ENCODE measurements around the gene EXOC3L1.

EXOC3L1 gene

DNA sequence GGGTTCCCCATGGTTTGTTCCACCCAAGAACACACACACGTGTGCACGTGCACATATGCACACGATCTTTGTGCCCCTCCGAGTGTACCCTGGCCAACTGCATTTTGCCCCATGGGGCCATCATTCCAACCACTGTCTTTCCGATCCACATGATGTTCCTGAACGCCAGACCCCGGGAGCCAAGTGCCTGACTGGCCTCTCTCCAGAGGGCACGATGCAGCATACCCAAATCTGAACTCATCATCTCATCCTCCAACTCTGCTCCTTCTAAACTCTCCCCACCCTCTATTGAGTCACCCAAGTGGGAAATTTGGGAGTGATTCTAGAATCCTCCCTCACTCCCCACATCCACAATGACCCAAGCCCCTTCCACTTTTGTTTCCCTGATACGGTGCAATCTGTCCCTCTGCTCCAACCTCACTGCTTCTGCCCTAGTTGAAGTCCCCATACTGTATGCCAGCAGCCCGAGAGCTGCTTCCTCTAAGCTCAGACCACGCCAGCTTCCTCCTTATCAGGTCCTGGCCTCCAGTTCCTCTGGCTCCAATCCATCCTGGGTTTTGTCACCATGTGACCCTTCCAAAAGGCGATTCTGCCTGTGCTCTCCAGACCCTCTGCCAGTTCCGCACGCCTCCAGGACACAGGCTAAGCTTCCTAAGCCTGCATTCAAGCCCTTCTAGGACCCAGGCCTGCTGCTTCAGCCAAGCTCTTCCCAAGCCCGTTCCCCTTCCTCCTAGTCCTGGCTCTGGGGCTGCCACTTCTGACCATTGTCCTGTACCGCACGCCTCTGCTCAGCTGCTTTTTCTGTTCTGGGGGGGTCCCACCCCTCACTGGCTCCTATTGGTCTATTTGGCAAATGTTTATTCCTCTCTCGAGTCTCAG, 26.9 kb upstream of the EXOC3L1 start:
- no peak for DNase-seq

DNA sequence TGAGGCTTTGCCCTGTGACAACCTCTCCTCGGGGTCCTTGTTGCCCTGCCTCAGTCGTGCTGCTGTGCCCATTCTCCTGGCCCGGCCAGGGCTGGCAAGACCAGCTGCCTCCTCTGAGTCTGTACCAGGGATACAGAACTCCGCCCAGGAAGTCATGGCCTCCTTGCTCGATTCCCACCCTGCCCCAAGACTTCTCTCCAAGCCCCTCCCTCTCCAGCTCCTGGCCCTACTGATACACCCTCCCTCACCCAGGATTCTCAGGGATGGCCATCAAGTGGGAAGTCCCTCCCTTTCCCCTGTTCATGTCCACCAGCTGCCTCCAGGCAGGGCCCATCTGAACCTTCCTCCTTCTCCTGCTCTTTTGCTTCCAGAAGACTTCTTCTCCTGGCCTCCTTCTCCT, 25.8 kb upstream of the EXOC3L1 start:
- DNase-seq: no peak

DNA sequence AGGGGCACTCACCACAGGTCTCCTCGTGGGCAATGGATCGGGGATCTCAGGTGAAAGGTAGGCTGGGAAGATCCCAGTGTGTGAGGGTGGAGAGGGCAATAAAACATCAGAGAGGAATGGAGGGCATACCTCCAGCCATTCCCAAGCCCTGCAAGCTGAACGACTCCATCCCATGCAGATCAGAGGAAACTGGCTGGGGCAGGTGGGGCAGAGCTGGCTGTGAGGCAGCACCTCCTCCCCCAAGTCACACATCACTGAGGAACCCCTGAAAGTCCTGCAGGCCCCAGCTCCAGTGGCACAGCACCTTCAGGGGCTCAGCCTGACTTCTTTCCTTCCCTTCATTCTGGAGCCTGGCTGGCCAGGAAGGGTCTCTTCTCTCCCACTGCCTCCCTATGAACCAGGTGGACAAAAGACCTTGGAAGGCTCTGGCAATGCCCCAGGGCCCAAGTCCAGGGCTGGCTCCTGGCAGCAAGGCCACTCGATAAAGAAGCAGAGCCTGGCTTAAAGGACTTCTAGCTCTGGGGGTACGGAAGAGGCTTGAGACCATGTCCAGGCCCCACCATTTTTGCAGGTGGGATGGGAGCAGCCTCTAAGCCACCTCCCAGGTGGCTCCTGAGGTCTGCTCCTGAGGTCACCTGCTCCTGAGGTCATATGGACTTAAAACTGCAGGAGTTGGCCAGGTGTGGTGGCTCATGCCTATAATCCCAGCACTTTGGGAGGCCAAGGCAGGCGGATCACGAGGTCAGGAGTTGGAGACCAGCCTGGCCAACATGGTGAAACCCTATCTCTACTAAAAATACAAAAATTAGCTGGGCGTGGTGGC, 23.5 kb upstream of the EXOC3L1 start:
- no peak for DNase-seq

DNA sequence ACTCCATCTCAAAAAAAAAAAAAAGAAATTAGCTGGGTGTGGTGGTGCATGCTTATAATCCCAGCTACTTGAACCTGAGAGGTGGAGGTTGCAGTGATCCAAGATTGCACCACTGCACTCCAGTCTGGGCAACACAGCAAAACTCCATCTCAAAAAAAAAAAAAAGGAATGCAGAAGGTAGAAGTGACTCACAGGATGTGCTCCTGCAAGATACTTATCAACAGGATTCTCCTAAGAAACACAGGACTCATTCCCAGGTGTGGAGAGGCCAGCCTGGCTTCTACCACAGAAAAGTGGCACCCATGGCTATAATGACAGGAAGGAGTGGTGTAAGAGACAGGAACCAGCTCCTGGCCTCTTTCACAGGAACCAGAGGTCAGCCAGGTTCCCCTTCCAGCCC, 22.8 kb upstream of the EXOC3L1 start:
- DNase-seq: no peak

DNA sequence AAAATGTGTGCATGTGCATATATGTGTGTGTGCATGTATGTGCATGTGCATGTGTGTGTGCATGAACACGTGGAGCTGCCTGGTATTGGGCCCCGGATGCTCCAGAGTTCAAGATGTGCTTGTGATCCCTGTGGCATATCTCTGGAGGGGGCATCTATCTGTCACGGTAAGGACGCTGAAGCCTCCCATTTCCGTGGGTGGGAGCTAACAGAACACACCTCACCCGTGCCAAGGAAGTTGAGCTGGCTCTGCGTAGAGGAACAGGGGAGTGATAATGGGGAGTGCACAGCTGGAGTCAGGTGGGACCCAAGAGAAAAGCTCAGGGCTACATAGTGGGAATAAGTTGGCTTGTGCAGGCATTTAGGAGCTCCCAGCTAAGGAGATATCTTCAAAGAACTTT, 21.7 kb upstream of the EXOC3L1 start:
- DNase-seq: no peak

DNA sequence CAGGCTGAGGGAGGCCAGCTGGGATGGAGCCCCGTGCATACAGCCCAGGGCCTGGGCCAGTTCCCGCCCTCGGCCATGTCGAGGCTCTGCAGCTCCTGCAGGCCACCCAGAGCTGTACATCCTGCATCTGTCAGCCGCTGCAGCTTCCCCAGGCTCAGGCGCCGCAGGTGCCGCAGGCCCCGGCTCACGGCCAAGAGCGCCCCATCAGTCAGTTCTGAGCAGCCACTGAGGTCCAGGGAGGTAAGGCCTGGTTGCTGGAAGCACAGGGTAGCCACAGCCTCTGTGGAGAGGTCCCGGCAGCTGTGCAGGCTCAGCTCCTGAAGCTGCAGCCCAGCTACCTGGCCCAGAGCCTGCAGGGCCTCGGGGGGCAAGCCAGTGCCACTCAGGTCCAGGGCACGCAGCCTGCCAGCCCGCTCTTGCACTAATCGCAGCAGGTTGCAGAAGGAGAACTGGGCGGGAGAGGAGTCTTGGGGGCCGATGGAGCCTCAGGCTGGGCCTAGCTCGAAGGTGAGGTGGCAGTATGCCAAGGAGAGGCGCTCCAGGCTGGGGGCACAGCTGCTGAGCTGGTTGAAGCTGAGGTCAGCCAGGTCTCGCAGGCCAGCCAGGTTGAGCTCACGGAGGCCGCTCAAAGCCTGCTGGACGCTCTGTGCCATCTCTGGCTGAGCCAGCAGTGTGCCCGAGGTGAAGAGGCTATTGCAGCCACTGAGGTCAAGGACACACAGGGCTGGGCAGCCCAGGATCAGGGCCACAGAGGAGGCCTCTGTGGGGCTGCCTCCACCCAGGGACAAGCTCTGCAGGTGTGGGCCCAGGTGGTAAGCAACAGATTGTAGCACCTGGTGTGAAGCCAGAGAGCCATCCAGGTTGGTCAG, 20.4 kb upstream of the EXOC3L1 start:
- DNase-seq: no peak

DNA sequence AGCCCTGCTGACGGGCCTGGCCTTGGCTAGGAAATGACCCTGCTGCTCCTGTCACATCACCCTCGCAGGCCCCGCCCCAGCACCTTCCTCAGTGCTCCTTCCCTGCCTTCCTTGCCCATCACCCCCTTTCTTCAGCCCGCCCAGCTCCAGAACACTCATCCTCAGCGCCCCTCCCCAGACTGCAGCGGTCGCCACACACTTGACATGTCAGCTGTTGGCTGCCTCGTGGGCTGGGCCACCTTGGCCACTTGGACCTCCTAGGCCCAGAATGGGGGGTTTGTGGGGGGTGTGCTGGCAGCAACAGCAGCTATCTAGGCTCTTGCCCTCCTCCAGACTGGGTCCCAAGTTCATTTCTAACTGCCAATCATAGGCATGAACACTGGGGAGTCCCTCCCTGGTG, 19.6 kb upstream of the EXOC3L1 start:
- no peak for DNase-seq

DNA sequence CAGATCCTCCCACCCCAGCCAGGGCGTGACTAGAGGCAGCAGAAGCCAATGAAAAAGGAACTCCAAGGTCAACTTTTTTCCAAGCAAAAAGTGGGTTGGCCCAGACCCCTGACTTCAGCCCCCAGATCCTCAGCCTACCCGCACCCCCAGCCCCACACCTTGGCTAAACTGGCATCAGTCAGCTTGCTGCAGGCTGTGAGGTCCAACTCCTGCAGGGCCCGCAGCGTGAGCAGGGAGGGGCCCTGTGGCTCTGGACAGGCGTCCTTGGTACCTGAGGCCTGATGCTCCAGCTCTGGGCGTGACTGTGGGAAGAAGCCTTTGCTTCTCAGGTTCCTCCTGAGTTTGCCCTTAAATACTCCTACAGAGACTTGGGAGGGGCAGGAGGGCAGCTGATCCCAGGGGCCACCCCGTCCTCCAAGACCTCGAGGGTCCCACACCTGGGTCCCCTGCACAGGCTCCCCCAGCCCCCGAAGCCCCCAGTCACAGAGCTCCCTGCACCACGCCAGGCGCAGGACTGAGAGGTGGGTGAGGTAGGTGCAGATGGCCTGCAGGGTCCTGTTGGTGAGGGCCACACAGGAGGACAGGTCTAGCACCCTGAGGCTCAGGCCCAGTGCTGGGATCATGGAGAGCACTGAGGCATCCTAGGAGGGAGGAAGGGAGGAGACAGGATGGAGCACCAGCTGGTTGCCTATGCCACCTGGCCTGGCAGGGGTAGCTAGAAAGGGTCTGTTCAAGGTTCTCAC, 18.4 kb upstream of the EXOC3L1 start:
- DNase-seq: no peak

DNA sequence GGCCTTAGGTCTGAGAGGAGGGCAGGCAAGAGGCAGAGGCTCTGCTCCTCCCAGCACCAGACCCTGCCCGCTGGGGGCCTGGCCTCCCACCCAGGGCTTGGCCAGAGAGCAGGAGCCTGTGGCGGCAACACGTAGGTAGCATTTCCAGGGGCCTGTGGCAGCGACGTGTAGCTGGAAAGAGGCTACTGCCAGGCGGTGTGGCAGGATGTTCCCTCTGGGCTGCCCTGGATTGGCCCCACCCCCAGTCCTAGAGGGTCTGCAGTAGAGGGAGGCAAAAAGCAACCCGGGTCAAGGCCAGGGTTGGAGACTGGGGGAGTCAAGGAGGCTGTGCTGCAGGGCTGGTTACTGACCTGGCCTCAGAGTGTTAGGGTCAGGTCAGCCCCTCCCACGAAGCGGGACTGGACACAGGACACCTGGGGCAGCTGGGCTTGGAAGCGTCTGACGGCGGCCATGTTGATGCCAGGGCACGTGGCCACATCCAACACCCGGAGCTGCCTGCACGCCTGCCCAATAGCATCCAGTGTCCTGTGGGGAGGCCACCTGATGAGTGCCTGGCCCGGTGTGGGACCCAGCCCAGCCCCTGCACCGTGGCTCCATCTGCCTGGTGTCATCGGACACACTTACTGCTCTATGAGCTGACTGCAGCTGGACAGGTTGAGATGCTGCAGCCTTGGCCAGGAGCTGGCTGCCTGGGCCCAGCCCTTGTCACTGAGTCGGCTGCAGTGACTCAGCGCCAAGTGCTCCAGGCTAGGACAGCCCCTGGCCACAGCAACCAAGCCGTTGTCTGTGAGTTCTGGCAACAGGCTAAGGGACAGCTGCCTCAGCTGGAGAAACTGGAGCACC, 17.5 kb upstream of the EXOC3L1 start:
- no peak for DNase-seq

DNA sequence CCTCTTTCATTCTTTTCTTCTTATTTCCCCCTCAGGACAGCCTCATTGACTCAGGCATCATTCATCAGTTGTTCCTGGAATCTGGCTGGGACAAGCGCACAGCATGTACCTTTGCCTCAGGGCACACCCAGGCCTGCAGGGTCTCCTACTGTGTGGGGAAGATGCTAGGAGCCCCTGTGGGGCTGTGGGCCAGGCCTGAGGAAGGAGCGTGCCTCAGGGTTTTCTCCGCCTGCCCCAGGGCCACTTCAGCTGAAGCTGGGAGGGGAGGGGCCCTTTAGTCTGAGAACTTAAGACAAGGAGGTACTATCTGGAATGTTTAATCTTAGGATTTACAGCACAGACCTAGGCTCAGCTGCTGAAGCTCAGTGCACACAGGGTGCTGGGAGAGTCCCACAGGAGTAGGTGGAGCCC, 16.9 kb upstream of the EXOC3L1 start:
- DNase-seq: no peak

DNA sequence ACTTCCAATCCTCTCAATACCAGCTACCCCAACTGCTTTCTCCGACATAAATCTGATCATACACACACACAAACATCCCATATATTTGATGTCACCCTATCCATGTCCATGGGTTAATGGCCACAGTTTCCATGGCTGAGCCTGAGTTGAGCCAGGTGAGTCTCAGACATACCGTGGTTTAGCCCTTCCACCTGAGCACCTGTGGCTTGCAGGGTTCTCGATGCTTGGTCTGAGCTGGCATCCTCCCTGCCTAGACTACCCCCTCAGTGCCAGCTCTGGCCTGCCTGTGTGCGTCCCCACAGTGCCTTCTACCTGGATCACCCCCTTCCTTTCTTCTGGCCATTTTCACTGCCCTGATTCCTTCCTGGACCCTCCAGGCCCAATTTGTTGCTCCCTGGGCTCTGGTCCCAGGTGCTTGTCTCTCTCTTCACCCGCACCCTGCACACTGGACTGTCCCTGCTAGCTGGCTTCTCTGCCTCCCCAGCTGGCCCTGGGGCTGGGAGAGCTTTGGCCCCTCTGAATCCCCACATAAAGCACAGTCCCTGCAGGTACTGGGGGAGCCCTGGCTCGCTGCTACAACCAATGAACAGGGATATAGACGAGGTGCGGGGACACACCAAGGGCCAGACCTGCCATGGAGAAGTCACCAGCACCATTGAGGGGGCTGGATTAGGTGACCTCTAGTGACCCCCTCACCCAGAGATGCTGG, 16.3 kb upstream of the EXOC3L1 start:
- DNase-seq: no peak

DNA sequence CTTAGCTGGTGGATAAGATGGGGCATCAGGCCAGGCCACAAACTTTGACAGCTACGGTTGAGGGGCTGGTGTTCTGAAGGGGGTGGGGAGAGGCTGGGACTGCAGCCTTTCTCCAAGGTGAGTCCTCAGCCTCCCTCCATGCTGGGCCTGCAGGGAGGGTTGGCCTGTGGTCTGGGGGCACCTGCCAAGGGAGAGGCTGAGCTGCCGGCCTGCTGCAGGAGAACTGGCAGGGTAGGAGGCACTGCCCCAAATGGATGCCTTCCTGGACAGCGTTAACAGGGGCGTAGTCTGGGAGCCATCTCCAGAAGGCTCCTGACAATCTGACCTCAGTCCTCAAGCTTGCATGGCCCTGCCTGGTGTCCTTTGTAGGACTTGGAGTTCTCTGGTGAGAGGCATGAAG, 14.1 kb upstream of the EXOC3L1 start:
- no peak for DNase-seq

DNA sequence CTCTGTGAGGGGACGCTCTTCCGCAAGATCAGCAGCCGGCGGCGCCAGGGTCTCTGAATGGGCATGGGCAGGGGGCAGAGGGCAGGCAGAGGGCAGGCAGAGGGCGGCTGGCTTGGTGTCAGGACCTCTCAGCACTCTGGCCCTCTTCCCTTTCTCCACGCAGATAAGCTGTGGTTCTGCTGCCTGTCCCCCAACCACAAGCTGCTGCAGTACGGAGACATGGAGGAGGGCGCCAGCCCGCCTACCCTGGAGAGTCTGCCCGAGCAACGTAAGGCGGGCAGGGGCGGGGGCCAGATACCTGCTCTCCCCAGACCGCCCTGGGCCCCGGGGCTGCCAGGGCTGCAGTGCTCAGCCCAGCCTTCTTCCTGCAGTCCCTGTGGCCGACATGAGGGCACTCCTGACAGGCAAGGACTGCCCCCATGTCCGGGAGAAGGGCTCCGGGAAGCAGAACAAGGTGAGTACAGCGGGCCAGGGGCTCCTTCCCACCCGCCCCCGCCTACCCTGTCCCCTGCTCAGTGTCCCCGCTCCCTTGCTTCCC, 13.1 kb upstream of the EXOC3L1 start:
- DNase-seq: no peak

DNA sequence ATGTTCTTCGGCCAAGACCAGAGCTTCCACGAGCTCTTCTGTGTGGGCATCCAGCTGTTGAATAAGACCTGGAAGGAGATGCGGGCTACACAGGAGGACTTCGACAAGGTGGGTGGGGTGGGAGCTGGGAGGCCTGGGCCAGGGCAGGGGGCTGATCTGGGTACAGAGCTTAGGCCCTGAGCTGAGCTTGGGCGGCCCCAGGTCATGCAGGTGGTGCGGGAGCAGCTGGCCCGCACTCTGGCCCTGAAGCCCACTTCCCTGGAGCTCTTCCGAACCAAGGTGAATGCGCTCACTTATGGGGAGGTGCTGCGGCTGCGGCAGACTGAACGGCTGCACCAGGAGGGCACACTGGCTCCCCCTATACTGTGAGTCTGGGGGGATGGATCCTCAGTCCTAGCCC, 12.5 kb upstream of the EXOC3L1 start:
- no peak for DNase-seq

DNA sequence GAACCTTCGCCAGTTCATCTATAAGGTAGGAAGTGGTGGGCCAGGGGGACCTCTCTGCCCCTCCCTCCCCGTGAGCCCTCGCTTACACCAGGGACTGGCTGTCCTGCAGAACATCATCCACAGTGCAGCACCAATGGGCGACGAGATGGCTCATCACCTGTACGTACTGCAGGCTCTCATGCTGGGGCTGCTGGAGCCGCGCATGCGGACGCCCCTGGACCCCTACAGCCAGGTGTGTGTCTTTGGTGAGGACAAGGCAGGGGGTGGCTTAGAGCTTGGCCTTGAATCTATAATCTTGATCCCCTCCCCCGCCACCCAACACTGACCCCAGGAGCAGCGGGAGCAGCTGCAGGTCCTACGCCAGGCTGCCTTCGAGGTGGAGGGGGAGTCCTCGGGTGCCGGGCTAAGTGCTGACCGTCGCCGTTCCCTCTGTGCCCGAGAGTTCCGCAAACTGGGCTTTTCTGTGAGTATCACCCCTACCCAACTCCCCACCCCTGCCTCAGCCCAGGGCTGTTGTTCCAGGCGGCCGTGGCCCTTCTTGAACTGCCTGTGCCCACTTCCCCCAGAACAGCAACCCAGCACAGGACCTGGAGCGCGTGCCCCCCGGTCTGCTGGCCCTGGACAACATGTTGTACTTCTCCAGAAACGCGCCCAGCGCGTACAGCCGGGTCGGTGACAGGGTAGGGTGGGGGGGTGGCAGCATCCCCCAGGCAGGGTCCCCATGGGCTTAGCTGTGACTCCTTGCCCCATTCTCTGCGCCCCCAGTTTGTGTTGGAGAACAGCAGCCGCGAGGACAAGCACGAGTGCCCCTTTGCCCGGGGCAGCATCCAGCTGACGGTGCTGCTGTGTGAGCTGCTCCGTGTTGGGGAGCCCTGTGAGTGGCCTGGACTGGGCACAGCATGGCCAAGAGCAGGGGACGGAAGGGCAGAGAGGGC, 11.7 kb upstream of the EXOC3L1 start:
- DNase-seq: no peak

DNA sequence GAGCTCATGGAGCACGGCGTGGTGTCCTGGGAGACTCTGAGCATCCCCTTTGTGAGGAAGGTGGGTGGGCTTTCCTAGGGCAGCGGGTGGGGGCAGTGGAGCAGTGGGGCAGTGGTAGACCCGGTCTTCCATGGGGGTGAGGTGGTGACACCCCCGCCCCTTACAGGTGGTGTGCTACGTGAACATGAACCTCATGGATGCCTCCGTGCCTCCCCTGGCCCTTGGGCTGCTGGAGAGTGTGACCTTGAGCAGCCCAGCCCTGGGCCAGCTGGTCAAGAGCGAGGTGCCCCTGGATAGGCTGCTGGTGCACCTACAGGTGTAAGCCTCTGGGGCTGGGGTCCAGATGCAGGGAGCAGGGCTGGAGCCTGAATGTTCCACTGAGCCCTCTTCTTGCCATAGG, 10.6 kb upstream of the EXOC3L1 start:
- DNase-seq: no peak

DNA sequence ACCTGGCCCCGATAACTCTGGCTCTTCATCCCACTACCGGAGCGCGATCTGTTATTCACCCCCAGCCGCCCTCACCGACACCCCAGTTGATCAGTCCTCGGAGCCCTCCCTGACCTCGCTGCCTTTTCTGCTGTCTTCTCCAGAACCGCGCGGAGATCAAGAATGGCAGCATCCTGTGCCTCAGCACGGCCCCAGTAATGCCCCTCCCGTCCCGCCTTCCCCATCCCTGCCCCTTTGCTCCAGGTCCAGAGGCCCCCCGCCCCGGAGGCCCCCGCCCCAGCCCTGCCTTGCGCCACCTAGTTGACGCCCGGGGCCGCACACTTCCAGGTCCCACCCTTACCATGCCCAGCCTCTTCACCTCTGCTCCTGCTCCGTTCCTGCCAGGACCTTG, 9.9 kb upstream of the EXOC3L1 start:
- DNase-seq: no peak

DNA sequence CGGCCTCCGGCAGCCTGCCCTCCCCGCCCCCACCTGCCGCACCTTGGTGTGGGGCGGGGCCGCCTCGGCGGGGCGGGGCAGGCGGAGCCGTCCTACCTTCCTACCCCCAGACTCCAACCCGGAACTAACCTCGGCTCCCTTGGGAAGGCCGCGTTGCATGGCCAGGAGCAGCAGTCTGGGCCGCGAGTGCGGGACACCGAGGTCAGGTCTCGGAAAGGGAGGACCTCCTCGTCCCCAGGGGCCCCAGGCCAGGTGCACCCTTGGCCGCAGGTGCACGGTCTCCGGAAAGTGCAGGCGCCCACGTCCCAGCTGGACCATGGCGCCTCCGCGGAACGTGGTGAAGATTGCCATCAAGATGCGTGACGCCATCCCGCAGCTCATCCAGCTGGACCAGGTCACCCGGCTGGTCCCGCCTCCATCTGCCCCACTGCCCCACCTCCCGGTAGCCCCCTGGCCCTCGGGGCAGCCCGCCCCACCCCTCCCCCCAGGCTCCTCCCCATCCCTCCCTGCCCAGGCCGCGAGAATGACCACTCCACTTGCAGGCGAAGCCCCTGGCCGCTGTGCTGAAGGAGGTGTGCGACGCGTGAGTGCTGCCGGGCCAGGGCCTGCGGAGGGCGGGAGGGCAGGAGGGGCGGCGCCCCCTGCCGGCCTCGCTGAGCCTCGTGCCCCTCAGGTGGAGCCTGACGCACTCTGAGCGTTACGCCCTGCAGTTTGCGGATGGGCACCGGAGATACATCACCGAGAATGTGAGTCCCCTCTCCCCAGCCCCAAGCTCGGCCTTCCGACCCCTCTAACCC, 9.3 kb upstream of the EXOC3L1 start, which contains the start of gene ELMO3:
ELMO3 (plus strand) TSS at position 121 of the 797 bp plus-strand sequence; CDS start at position 317, 196 bp downstream.
- no peak for DNase-seq
